Neural crest cell (in vitro differentiated cells): ENCODE results near the gene PSMD1. TPM values are rescaled to one million over a fixed set of nuclear protein-coding genes. Genes with fewer than 3 reads are reported as not detected.

Experiments used
- DNase-seq: peaks from one replicate; pipeline ENCODE4 v3.0.0; 2021; ENCODE audit warnings: low read depth, mixed read lengths, low spot score
- H3K27ac Mint-ChIP-seq: one replicate; pipeline ENCODE4 v1.8.0; 2021; ENCODE audit warnings: mild to moderate bottlenecking, mixed read lengths; ENCODE audit not compliant: unreplicated experiment
- H3K27me3 Mint-ChIP-seq: 2 replicates; pipeline ENCODE4 v1.8.0; 2021; ENCODE audit warnings: low read depth, mild to moderate bottlenecking, mixed read lengths
- H3K36me3 Mint-ChIP-seq: 2 replicates; pipeline ENCODE4 v1.8.0; 2021; ENCODE audit warnings: low read depth, mild to moderate bottlenecking, mixed read lengths
- H3K4me1 Mint-ChIP-seq: 2 replicates; pipeline ENCODE4 v1.8.0; 2021; ENCODE audit warnings: mixed read lengths
- H3K4me3 Mint-ChIP-seq: one replicate; pipeline ENCODE4 v1.8.0; 2021; ENCODE audit warnings: mild to moderate bottlenecking, mixed read lengths
- H3K9me3 Mint-ChIP-seq: 2 replicates; pipeline ENCODE4 v1.8.0; 2021; ENCODE audit warnings: mixed read lengths
- total RNA-seq: library from RNA; stranded (reverse); gene quantifications from 2 replicates; pipeline ENCODE4 v1.2.1, GENCODE V29; 2021
- TF ChIP-seq, protein P1 (sequence below): fragments of 200-600 bp; sonication (generic); conservative IDR thresholded peaks from 2 replicates; pipeline ENCODE4 v1.5.0; 2021; ENCODE audit warnings: antibody characterized with exemption, mild to moderate bottlenecking

PSMD1 gene
- total RNA-seq, 1 donor from 2014 or later: 128 TPM

DNA sequence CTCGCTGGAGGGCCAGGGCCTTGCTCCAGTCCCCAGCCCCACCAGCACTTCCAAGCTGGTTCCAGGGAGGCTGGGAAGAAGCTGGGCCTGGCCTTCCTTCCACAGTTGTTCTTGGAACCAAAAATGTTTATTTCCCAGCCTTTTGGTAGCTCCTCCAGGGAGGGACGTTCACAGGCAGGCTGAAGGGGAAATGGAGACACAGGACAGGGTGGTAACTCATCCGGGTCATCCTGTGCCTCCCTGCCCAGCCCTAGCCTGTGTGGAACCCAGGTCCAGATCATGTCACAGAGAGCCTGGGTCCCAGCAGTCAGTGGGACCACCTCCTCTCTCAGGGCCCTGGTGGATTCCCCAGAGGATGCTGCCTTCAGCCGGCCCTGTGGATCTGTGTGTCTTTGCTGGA lies 129.2 kb downstream of the PSMD1 start:
- no peak for DNase-seq
- H3K4me1 Mint-ChIP-seq: peaks cover 6% of the 10 kb centered on the region

DNA sequence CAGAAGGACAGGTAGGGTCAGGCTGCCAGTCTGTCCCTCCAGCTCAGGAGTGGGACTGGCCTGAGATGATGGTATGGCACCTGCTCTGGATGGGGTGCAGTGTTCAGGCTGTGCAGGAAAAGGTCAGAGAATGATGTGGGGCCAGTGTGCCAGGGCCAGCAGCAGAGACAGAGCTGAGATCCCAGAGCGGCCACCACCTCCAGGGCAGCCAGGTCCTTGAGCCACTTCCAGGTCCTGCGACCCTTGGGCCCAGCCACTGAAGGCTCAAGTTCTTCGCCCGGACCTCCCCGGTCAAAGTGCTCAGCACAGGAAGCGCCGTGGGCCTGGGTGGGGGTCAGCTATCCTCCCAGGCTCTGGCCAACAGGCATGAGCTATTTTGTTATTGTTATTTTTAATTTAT lies 129.7 kb downstream of the PSMD1 start:
- no peaks in the 10 kb centered on the region for H3K36me3 Mint-ChIP-seq
- H3K9me3 Mint-ChIP-seq: no peaks in the 10 kb centered on the region
- H3K4me3 Mint-ChIP-seq: no peak overlapping the region
- peaks cover 6% of the 10 kb centered on the region for H3K4me1 Mint-ChIP-seq
- TF ChIP-seq, protein P1, sequence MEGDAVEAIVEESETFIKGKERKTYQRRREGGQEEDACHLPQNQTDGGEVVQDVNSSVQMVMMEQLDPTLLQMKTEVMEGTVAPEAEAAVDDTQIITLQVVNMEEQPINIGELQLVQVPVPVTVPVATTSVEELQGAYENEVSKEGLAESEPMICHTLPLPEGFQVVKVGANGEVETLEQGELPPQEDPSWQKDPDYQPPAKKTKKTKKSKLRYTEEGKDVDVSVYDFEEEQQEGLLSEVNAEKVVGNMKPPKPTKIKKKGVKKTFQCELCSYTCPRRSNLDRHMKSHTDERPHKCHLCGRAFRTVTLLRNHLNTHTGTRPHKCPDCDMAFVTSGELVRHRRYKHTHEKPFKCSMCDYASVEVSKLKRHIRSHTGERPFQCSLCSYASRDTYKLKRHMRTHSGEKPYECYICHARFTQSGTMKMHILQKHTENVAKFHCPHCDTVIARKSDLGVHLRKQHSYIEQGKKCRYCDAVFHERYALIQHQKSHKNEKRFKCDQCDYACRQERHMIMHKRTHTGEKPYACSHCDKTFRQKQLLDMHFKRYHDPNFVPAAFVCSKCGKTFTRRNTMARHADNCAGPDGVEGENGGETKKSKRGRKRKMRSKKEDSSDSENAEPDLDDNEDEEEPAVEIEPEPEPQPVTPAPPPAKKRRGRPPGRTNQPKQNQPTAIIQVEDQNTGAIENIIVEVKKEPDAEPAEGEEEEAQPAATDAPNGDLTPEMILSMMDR: no peak
- peaks cover 5% of the 10 kb centered on the region for H3K27me3 Mint-ChIP-seq
- DNase-seq: no peak
- no peak overlapping the region for H3K27ac Mint-ChIP-seq

More for the DNA sequence above, 129.2 kb downstream of the PSMD1 start:
- Mint-ChIP-seq H3K27ac (no peak overlapping the region), H3K4me3 (no peak overlapping the region), H3K9me3 (no peaks in the 10 kb centered on the region), H3K27me3 (peaks cover 5% of the 10 kb centered on the region), H3K36me3 (no peaks in the 10 kb centered on the region)
- TF ChIP-seq, protein P1: no peak

DNA sequence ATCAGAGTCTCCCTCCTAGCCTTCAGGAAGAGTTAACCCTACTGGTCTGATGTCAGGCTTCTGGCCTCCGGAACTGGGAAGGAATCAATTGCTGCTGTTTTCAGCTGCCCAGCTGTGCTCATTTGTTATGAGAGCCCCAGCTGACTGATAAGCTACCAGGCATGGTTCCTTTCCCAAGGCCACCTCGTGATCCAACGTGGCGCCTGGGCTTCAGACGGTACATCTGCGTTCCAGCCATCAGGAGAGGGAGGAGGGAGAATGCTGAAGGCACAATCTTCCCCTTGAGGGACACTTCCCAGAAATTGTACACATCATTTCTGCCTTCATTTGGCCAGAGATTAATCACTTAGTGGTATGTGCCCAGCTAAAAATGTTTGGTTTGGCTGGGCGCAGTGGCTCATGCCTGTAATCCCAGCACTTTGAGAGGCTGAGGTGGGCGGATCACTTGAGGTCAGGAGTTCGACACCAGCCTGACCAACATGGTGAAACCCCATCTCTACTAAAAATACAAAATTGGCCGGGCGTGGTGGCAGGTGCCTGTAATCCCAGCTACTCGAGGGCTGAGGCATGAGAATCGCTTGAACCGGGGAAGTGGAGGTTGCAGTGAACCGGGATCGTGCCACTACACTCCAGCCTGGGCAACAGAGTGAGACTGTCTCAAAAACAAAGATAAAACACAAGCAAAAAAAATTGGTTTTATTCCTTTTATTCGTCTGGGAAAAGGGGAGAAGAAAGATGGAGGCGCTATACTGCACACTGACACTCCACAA lies 131.3 kb downstream of the PSMD1 start:
- Mint-ChIP-seq H3K4me3 (no peak overlapping the region), H3K27ac (no peak overlapping the region), H3K27me3 (peaks cover 5% of the 10 kb centered on the region), H3K36me3 (no peaks in the 10 kb centered on the region), H3K4me1 (peaks cover 15% of the 10 kb centered on the region), H3K9me3 (no peaks in the 10 kb centered on the region)
- DNase-seq: no peak
- TF ChIP-seq, protein P1: no peak

DNA sequence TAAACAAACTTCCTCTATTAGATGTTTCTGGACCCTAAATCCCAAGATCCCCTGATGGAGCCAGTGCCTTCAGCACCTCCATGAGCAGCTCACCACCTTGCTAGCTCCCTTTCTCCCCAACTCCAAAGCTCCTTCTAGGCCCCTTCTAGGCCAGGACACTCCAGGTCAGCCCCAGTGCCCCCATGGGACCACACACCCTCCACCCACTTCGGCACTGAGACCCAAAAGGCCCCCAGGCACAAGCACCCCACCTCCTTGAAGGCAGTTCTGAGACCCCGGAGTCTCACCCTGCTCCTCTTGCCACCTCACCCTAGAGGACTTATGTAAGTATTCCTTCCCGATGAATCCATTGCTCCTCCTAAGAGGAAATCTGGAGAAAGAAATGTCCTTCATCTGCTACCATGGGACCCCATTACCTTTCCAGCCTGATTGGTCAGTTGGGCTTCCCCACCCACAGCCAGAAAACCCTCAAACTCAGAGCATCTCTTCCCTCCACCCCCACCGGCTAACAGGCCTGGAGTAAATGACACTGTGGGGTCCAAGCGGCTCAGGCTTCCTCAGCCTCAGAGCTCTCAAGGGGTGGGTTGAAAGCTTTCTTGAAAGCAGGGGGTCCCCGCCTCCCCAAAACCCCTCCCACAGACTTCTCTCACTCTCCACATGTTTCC lies 132.0 kb downstream of the PSMD1 start:
- no peak for DNase-seq
- TF ChIP-seq, protein P1: no peak
- peaks cover 19% of the 10 kb centered on the region for H3K4me1 Mint-ChIP-seq

DNA sequence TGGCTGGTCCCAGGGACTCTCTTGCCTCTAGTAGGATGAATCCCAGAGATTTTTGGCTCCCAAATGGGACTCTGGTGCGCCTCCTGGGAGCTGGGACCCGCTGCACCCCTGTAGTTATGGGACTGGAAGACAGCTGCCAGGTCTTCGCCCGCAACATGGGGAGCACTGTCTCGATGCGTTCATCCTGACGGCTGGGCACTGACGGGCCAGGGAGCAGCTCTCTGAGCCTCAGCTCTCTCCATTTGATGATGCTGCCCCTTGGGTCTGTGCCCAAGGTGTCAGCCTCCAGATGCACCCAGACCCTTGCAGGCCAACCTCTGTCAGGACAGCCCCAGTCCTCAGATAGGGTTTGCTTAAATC lies 132.5 kb downstream of the PSMD1 start:
- Mint-ChIP-seq H3K27me3 (peaks cover 5% of the 10 kb centered on the region), H3K9me3 (no peaks in the 10 kb centered on the region), H3K4me3 (no peak overlapping the region), H3K4me1 (peaks cover 19% of the 10 kb centered on the region), H3K27ac (no peak overlapping the region), H3K36me3 (no peaks in the 10 kb centered on the region)
- TF ChIP-seq, protein P1: no peak
- no peak for DNase-seq

More for the DNA sequence above, 132.0 kb downstream of the PSMD1 start:
- Mint-ChIP-seq H3K4me3 (no peak overlapping the region), H3K27ac (no peak overlapping the region), H3K9me3 (no peaks in the 10 kb centered on the region), H3K27me3 (peaks cover 5% of the 10 kb centered on the region), H3K36me3 (no peaks in the 10 kb centered on the region)
